ENCODE data around the gene PAM.

DNA sequence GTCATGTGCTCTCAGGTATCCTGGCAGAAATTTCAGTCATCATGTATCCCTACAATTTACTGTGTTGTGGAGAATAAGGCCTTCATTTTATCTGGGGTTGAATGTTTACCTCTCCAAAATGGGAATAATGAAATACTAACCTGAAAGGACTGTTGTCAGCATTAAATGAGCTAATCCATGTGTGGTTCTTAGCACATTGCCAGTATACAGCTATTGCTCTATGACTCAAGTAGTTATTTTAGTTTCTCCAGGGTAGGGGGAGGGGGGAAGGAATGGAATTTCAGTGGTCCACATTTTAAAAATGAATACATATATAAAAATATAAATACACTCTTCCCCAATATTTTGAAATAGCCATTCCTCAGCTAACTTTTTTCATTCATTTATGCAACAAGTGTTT lies 3.5 kb downstream of the PAM start:
- TF ChIP-seq SIN3A (IDR thresholded peaks at IDR 0.05; ENCODE audit: borderline replicate concordance, insufficient read depth, low read depth, low read length) (no peak), TCF7L2 (IDR thresholded peaks at IDR 0.05; ENCODE audit: low read depth, low read length) (no peak), POLR2AphosphoS5 (IDR thresholded peaks at IDR 0.05; ENCODE audit: low read depth, low read length) (no peak)
- TF ChIP-seq, protein P1, sequence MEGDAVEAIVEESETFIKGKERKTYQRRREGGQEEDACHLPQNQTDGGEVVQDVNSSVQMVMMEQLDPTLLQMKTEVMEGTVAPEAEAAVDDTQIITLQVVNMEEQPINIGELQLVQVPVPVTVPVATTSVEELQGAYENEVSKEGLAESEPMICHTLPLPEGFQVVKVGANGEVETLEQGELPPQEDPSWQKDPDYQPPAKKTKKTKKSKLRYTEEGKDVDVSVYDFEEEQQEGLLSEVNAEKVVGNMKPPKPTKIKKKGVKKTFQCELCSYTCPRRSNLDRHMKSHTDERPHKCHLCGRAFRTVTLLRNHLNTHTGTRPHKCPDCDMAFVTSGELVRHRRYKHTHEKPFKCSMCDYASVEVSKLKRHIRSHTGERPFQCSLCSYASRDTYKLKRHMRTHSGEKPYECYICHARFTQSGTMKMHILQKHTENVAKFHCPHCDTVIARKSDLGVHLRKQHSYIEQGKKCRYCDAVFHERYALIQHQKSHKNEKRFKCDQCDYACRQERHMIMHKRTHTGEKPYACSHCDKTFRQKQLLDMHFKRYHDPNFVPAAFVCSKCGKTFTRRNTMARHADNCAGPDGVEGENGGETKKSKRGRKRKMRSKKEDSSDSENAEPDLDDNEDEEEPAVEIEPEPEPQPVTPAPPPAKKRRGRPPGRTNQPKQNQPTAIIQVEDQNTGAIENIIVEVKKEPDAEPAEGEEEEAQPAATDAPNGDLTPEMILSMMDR (IDR thresholded peaks at IDR 0.05): no peak

Data from Panc1 (cell line).